B cell (primary cell): ENCODE results near the gene OR52D1. TPM values are rescaled to one million over a fixed set of nuclear protein-coding genes. Genes with fewer than 3 reads are reported as not detected.

Experiments
- ATAC-seq: fragments of 200-7000 bp; cut with Tn5 transposase; one replicate; pipeline ENCODE4 v1.10.0; 2021; ENCODE audit warnings: low read depth, mild to moderate bottlenecking, moderate number of reproducible peaks, moderate library complexity
- CTCF ChIA-PET: fragments of 350-600 bp; sonication (Branson Sonifier 250); formaldehyde crosslinking; loops from one replicate; lab custom pipeline; 2021; ENCODE audit warnings: antibody characterized with exemption, inconsistent platforms; lab: Charles Lee
- POLR2A ChIA-PET: fragments of 350-600 bp; sonication (Branson Sonifier 250); formaldehyde crosslinking; loops from one replicate; lab custom pipeline; 2021; ENCODE audit warnings: antibody characterized with exemption; lab: Charles Lee
- DNase-seq: peaks from one replicate; pipeline ENCODE4 v3.0.0; 2013
- H2AFZ ChIP-seq: 2 replicates; pipeline ENCODE4 v1.6.1; 2012; ENCODE audit warnings: mild to moderate bottlenecking, low read depth, low read length; ENCODE audit not compliant: insufficient read depth, poor library complexity, severe bottlenecking
- H3K27ac ChIP-seq, 2 donors: 1 replicate in 1 of 2; 2 replicates in 1 of 2; pipeline ENCODE4 v1.5.1; 2012 to 2013; ENCODE audit warnings: low read length in 2 of 2, mild to moderate bottlenecking in 2 of 2, moderate library complexity in 1 of 2
- H3K27me3 ChIP-seq, 4 experiments: fragments of 200-600 bp in 1 of 4; sonication (generic) in 1 of 4; replicated peaks in 1 of 4; 1 replicate in 2 of 4; 2 replicates in 2 of 4; pipeline versions ENCODE4 v1.6.1 to v1.7.0; 2013 to 2016; ENCODE audit warnings: low read length in 3 of 4, mild to moderate bottlenecking in 2 of 4, mixed read lengths in 1 of 4, moderate library complexity in 1 of 4; ENCODE audit not compliant: insufficient read depth in 4 of 4, control insufficient read depth in 3 of 4; ENCODE audit errors: control extremely low read depth in 1 of 4
- H3K36me3 ChIP-seq, 2 experiments: replicated peaks in 1 of 2; 1 replicate in 1 of 2; 2 replicates in 1 of 2; pipeline versions ENCODE4 v1.6.1 to v1.7.1; 2013; ENCODE audit warnings: low read length in 1 of 2; ENCODE audit not compliant: insufficient read depth in 2 of 2, control insufficient read depth in 1 of 2; ENCODE audit errors: control extremely low read depth in 1 of 2, extremely low read depth in 1 of 2
- H3K4me1 ChIP-seq, 2 donors: fragments of 200-600 bp in 1 of 2; sonication (generic) in 1 of 2; 1 replicate in 1 of 2; 2 replicates in 1 of 2; pipeline versions ENCODE4 v1.5.1 to v1.6.1; 2013 to 2017; ENCODE audit warnings: low read length in 2 of 2; ENCODE audit not compliant: control insufficient read depth in 2 of 2, insufficient read depth in 2 of 2
- H3K4me2 ChIP-seq: replicated peaks from 2 replicates; pipeline ENCODE3; 2012; ENCODE audit warnings: mild to moderate bottlenecking, low read depth, low read length; ENCODE audit not compliant: poor library complexity, severe bottlenecking
- H3K4me3 ChIP-seq, 5 experiments: fragments of 200-600 bp in 1 of 5; sonication (generic) in 1 of 5; 1 replicate in 3 of 5; 2 replicates in 2 of 5; pipeline versions ENCODE4 v1.5.1 to v1.7.0; 2011 to 2016; ENCODE audit warnings: low read length in 4 of 5, mild to moderate bottlenecking in 4 of 5, low read depth in 2 of 5, control low read depth in 1 of 5, moderate library complexity in 1 of 5; ENCODE audit not compliant: insufficient read depth in 1 of 5; ENCODE audit errors: control extremely low read depth in 1 of 5, extremely low read depth in 1 of 5
- H3K79me2 ChIP-seq: fragments of 200-600 bp; sonication (generic); one replicate; pipeline ENCODE4 v1.6.0; 2016; ENCODE audit warnings: low read length; ENCODE audit not compliant: control insufficient read depth, insufficient read depth
- H3K9ac ChIP-seq: fragments of 200-600 bp; sonication (generic); 2 replicates; pipeline ENCODE4 v1.6.1; 2017; ENCODE audit warnings: mild to moderate bottlenecking, low read length, moderate library complexity
- H3K9me3 ChIP-seq, 3 donors: one replicate each; pipeline versions ENCODE4 v1.6.1 to v1.7.1; 2013; ENCODE audit warnings: low read length in 2 of 3; ENCODE audit not compliant: control insufficient read depth in 2 of 3, insufficient read depth in 1 of 3; ENCODE audit errors: control extremely low read depth in 1 of 3
- H4K20me1 ChIP-seq: 2 replicates; pipeline ENCODE4 v1.6.0; 2012; ENCODE audit warnings: mild to moderate bottlenecking, low read length; ENCODE audit not compliant: insufficient read depth, control insufficient read depth, poor library complexity, severe bottlenecking
- H3K27ac Mint-ChIP-seq: one replicate; pipeline ENCODE4 v1.8.0; 2021; ENCODE audit warnings: mixed read lengths
- H3K27me3 Mint-ChIP-seq: one replicate; pipeline ENCODE4 v1.8.0; 2021; ENCODE audit warnings: mixed read lengths
- H3K4me1 Mint-ChIP-seq: one replicate; pipeline ENCODE4 v1.8.0; 2021; ENCODE audit warnings: mixed read lengths
- H3K4me3 Mint-ChIP-seq: one replicate; pipeline ENCODE4 v1.8.0; 2021; ENCODE audit warnings: mixed read lengths
- H3K9me3 Mint-ChIP-seq: one replicate; pipeline ENCODE4 v1.8.0; 2022; ENCODE audit warnings: mixed read lengths; ENCODE audit not compliant: insufficient read depth
- EZH2 ChIP-seq: IDR thresholded peaks from 2 replicates; pipeline ENCODE4 v1.6.1; 2012; ENCODE audit warnings: borderline replicate concordance, low read depth, mild to moderate bottlenecking, moderate library complexity, low read length; ENCODE audit not compliant: insufficient read depth, poor library complexity, severe bottlenecking
- WGBS: methylation state at CpG from one replicate; pipeline ENCODE4 v1.1.5; 2013; ENCODE audit warnings: missing lambda C conversion rate; ENCODE audit not compliant: insufficient coverage; 5-methylcytosine and 5-hydroxymethylcytosine counted together
- intact Hi-C: fragments of 100-400 bp; cut with micrococcal nuclease; formaldehyde crosslinking; loops from one replicate; pipeline ENCODE4 v1.10.0; 2022
- polyA plus RNA-seq: library from polyadenylated mRNA; depleted of rRNA; stranded (reverse); fragments of >200 nt; gene quantifications from 2 replicates; pipeline ENCODE4 v1.2.3, GENCODE V29; 2012
- total RNA-seq, 2 donors: library from RNA; stranded (reverse); fragments of 120-200 nt in 1 of 2; gene quantifications; 1 replicate in 1 of 2; 2 replicates in 1 of 2; pipeline versions ENCODE4 v1.2.3 to v1.2.4, GENCODE V29; 2013 to 2022
- TF ChIP-seq, protein P1 (sequence below): fragments of 200-600 bp; IDR thresholded peaks from one replicate; pipeline ENCODE4 v1.8.0; 2022; ENCODE audit warnings: antibody characterized with exemption, mild to moderate bottlenecking

The OR52D1 gene
- total and polyA plus RNA-seq, 2 donors (not counting 1 experiment from before 2014, with no cell fraction given), result not detected

DNA sequence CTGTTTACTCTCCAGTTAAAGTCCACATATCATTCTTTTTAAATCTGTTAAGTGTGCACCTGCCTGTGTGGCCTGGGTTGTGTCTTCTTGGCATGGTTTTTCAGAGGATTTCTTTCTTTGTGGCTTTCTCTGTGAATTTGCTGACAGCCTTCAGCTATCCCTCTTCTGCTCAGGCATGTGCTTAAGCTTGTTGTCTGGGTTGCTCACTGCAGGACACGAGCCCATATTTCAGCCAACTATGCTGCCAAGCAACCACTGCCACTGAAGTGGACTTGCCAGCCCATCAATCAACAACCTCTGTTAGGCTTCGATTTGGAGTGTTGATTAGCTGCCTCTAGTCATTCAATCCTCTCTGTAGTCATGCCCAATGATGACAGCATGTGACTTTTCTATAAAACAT, 21.0 kb upstream of the OR52D1 start:
- H3K27ac Mint-ChIP-seq, result no peak overlapping the region
- peaks cover 15% of the 10 kb centered on the region for H3K27me3 Mint-ChIP-seq
- no peaks in the 10 kb centered on the region for H3K79me2 ChIP-seq
- no peaks in the 10 kb centered on the region for H3K36me3 ChIP-seq
- no peaks in the 10 kb centered on the region for H3K4me1 Mint-ChIP-seq
- ATAC-seq (no peak), DNase-seq (no peak)
- intact Hi-C loops, result no loop called here
- no peak overlapping the region for H3K4me3 ChIP-seq
- no peaks in the 10 kb centered on the region for H3K9me3 ChIP-seq
- H3K4me1 ChIP-seq, result no peaks in the 10 kb centered on the region
- H3K27me3 ChIP-seq, result peaks cover 0 to 2% (median 0%) of the 10 kb centered on the region in 4 experiments
- 71% methylated on average over 1 of the region's 2 CpGs for WGBS
- no peak overlapping the region for H3K4me2 ChIP-seq
- H2AFZ ChIP-seq, result no peak overlapping the region
- no peak overlapping the region for H3K9ac ChIP-seq
- ChIA-PET POLR2A (no interaction called here), CTCF (interaction anchor here (2.5 kb wide), 1 partner anchor 9 kb away, joined by 8 read pairs; no protein-coding TSS in a partner anchor)
- no peaks in the 10 kb centered on the region for H3K9me3 Mint-ChIP-seq
- H3K27ac ChIP-seq, result no peak overlapping the region
- TF ChIP-seq, protein P1, sequence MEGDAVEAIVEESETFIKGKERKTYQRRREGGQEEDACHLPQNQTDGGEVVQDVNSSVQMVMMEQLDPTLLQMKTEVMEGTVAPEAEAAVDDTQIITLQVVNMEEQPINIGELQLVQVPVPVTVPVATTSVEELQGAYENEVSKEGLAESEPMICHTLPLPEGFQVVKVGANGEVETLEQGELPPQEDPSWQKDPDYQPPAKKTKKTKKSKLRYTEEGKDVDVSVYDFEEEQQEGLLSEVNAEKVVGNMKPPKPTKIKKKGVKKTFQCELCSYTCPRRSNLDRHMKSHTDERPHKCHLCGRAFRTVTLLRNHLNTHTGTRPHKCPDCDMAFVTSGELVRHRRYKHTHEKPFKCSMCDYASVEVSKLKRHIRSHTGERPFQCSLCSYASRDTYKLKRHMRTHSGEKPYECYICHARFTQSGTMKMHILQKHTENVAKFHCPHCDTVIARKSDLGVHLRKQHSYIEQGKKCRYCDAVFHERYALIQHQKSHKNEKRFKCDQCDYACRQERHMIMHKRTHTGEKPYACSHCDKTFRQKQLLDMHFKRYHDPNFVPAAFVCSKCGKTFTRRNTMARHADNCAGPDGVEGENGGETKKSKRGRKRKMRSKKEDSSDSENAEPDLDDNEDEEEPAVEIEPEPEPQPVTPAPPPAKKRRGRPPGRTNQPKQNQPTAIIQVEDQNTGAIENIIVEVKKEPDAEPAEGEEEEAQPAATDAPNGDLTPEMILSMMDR, result no peak
- TF ChIP-seq EZH2, result no peak
- H4K20me1 ChIP-seq, result no peaks in the 10 kb centered on the region
- H3K4me3 Mint-ChIP-seq, result no peak overlapping the region

DNA sequence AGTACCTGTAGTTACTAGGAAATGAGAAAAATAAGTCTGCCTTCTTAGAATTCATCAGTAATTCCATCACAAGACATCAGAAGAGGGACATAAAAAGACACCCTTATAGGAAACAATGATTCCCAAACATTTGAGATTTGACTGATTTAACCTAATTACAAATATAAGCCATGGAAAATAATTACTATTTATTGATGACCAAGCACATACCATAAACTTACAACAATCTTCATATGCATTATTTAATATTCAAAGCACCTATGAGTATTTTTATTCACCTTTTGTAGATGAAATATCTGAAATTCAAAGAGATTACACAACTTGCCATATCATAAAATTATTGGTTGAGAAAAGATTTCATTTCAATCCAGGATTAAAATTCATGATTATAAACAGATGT, 14.6 kb upstream of the OR52D1 start:
- Histone ChIP-seq H2AFZ (no peak overlapping the region), H3K4me3 (no peak overlapping the region), H3K9me3 (peaks cover 0 to 1% (median 0%) of the 10 kb centered on the region in 3 donors), H3K79me2 (no peaks in the 10 kb centered on the region), H3K9ac (no peak overlapping the region), H3K4me2 (no peak overlapping the region), H3K4me1 (no peaks in the 10 kb centered on the region), H3K36me3 (no peaks in the 10 kb centered on the region), H3K27ac (no peak overlapping the region), H4K20me1 (no peaks in the 10 kb centered on the region), H3K27me3 (no peaks in the 10 kb centered on the region)
- no peak for TF ChIP-seq EZH2
- TF ChIP-seq, protein P1, result no peak
- Mint-ChIP-seq H3K27me3 (peaks cover 12% of the 10 kb centered on the region), H3K9me3 (no peaks in the 10 kb centered on the region), H3K27ac (no peak overlapping the region), H3K4me3 (no peak overlapping the region), H3K4me1 (no peaks in the 10 kb centered on the region)
- ATAC-seq, result no peak
- intact Hi-C loops, result loop anchor here (10.0 kb wide), 1 partner anchor 241 kb away; no protein-coding TSS in a partner anchor
- DNase-seq, result no peak
- POLR2A ChIA-PET, result no interaction called here
- CTCF ChIA-PET, result no interaction called here
